Activated CD4-positive, alpha-beta T cell treated with anti-CD3 and anti-CD28 coated beads, Interleukin-2, amount 10 ng/mL, durations not matched to agents 24 days and 14 days (primary cell): Measurements from ENCODE around the gene P2RY10. TPM values are rescaled to one million over a fixed set of nuclear protein-coding genes. Genes with fewer than 3 reads are reported as not detected.
"Not testable (repeated sequence)": the region's sequence is repeated elsewhere in the genome, so short reads cannot be mapped to it uniquely, and the experiment has no call there.

Source experiments
- DNase-seq: peaks from one replicate; pipeline ENCODE4 v3.0.0; 2022
- H3K27ac Mint-ChIP-seq: one replicate; pipeline ENCODE4 v1.8.0; 2022; ENCODE audit warnings: mild to moderate bottlenecking, mixed read lengths
- H3K27me3 Mint-ChIP-seq: one replicate; pipeline ENCODE4 v1.8.0; 2022; ENCODE audit warnings: mixed read lengths
- H3K36me3 Mint-ChIP-seq: one replicate; pipeline ENCODE4 v1.8.0; 2022; ENCODE audit warnings: low read depth, mild to moderate bottlenecking, mixed read lengths
- H3K4me1 Mint-ChIP-seq: one replicate; pipeline ENCODE4 v1.8.0; 2021; ENCODE audit warnings: mixed read lengths
- H3K4me3 Mint-ChIP-seq: one replicate; pipeline ENCODE4 v1.8.0; 2022; ENCODE audit warnings: mild to moderate bottlenecking, moderate library complexity, mixed read lengths
- H3K9me3 Mint-ChIP-seq: one replicate; pipeline ENCODE4 v1.8.0; 2021; ENCODE audit warnings: mixed read lengths
- intact Hi-C: fragments of 100-400 bp; cut with micrococcal nuclease; formaldehyde crosslinking; loops from one replicate; pipeline ENCODE4 v1.15.1; 2023
- total RNA-seq: library from RNA; stranded (reverse); gene quantifications from 2 replicates; pipeline ENCODE4 v1.2.3, GENCODE V29; 2022

The P2RY10 gene
- total RNA-seq, 1 donor from 2014 or later = 34.1 TPM

DNA sequence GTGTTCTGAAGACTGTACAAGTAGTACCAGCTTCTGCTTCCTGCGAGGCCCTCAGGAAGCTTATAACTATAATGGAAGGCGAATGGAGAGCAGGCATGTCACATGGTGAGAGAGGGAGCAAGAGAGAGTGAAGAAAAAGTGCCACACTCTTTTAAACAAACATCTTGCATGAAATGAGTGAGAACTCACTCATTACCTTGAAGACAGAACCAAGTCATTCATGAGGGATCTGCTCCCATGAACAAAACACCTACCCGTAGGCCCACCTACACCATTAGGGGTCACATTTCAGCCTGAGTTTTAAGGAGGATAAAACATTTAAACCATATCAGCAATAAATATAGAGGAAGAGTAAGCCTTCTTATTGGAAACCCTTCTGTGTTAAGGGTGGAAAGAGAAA, 19.4 kb downstream of the P2RY10 start:
- Mint-ChIP-seq H3K4me3 (no peak overlapping the region), H3K9me3 (no peaks in the 10 kb centered on the region)
- intact Hi-C loops = no loop called here

GRCh38 chrX:78979789-78980464, 34.7 kb downstream of the P2RY10 start:
- intact Hi-C loops = loop anchor here (1.0 to 10.0 kb wide), 6 partner anchors 35 to 463 kb away; partner anchors contain the start of genes P2RY10 and RTL3
- peak; percentile 58 for DNase-seq
- peaks cover 9% of the 10 kb centered on the region for H3K9me3 Mint-ChIP-seq
- peaks cover 19% of the 10 kb centered on the region for H3K4me1 Mint-ChIP-seq
- H3K36me3 Mint-ChIP-seq = peaks cover 11% of the 10 kb centered on the region
- H3K27ac Mint-ChIP-seq = peak overlapping the region; percentile 100
- peak overlapping the region; percentile 79 for H3K4me3 Mint-ChIP-seq
- H3K27me3 Mint-ChIP-seq = no peaks in the 10 kb centered on the region

More for the DNA sequence above, 19.4 kb downstream of the P2RY10 start:
- Mint-ChIP-seq H3K27me3 (no peaks in the 10 kb centered on the region), H3K4me1 (peaks cover 19% of the 10 kb centered on the region), H3K27ac (peak overlapping the region; percentile 68), H3K36me3 (peaks cover 48% of the 10 kb centered on the region)
- DNase-seq = no peak

- peaks cover 5% of the 10 kb centered on the region for H3K36me3 Mint-ChIP-seq
- intact Hi-C loops = loop anchor here (10.0 kb wide), 1 partner anchor 335 kb away; the partner anchor contains the start of gene RTL3
- H3K4me3 Mint-ChIP-seq = no peak overlapping the region
- no peaks in the 10 kb centered on the region for H3K27me3 Mint-ChIP-seq
- DNase-seq = no peak
- H3K9me3 Mint-ChIP-seq = peaks cover 18% of the 10 kb centered on the region
- H3K27ac Mint-ChIP-seq = no peak overlapping the region
- H3K4me1 Mint-ChIP-seq = peaks cover 6% of the 10 kb centered on the region
Measured at GRCh38 chrX:78989349-78989748, 44.2 kb downstream of the P2RY10 start.

GRCh38 chrX:78997870-78998558, 52.8 kb downstream of the P2RY10 start:
- no peak overlapping the region for H3K4me3 Mint-ChIP-seq
- H3K36me3 Mint-ChIP-seq = no peaks in the 10 kb centered on the region
- peak; percentile 58 for DNase-seq
- H3K27me3 Mint-ChIP-seq = no peaks in the 10 kb centered on the region
- no peak overlapping the region for H3K27ac Mint-ChIP-seq
- peaks cover 2% of the 10 kb centered on the region for H3K4me1 Mint-ChIP-seq
- H3K9me3 Mint-ChIP-seq = peaks cover 6% of the 10 kb centered on the region
- intact Hi-C loops = no loop called here

DNA sequence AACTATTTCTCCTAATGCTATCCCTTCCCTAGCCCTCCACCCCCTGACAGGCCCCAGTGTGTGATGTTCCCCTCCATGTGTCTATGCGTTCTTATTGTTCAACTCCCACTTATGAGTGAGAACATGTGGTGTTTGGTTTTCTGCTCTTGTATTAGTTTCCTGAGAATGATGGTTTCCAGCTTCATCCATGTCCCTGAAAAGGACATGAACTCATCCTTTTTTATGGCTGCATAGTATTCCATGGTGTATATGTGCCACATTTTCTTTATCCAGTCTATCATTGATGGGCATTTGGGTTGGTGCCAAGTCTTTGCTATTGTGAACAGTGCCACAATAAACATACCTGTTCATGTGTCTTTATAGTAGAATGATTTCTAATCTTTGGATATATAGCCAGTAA, 62.3 kb downstream of the P2RY10 start:
- H3K4me3 Mint-ChIP-seq, H3K27me3 Mint-ChIP-seq, H3K27ac Mint-ChIP-seq, H3K4me1 Mint-ChIP-seq, intact Hi-C loops, DNase-seq, H3K36me3 Mint-ChIP-seq: not testable (repeated sequence)
- peaks cover 20% of the 10 kb centered on the region for H3K9me3 Mint-ChIP-seq

Other genes with a start within 250 kb of the P2RY10 start
- not detected in 2 replicates for gene LPAR4, start 197.7 kb upstream of the P2RY10 start, total RNA-seq
- gene GPR174, start 199.3 kb downstream of the P2RY10 start, total RNA-seq = 13.7 and 13.8 TPM in 2 replicates